HL-60 (cell line): ENCODE data around the gene TRIM67.

Experiments used
- DNase-seq, 2 experiments: peaks; one replicate each; pipeline ENCODE4 v3.0.0-alpha.2; 2010 to 2020; ENCODE audit warnings: low read depth in 1 of 2, low spot score in 1 of 2
- H3K27ac ChIP-seq: fragments of 250-450 bp; sonication (Bioruptor Pico); replicated peaks from 2 replicates; pipeline ENCODE4 v1.5.1; 2020; ENCODE audit warnings: mild to moderate bottlenecking, moderate library complexity
- H3K27me3 ChIP-seq: fragments of 250-450 bp; sonication (Bioruptor Pico); 2 replicates; pipeline ENCODE4 v1.5.1; 2021; ENCODE audit warnings: mild to moderate bottlenecking, moderate library complexity; ENCODE audit not compliant: insufficient read depth, poor library complexity, severe bottlenecking
- H3K4me3 ChIP-seq: replicated peaks from 2 replicates; pipeline ENCODE4 v1.5.1; 2011; ENCODE audit warnings: mild to moderate bottlenecking, control low read depth, low read length; ENCODE audit not compliant: insufficient read depth
- GABPA ChIP-seq: IDR thresholded peaks from 2 replicates; pipeline ENCODE4 v1.6.1; 2012; ENCODE audit warnings: low read depth
- POLR2AphosphoS5 ChIP-seq: IDR thresholded peaks from 2 replicates; pipeline ENCODE4 v1.6.1; 2012; ENCODE audit warnings: low read depth
- SPI1 ChIP-seq: IDR thresholded peaks from 2 replicates; pipeline ENCODE4 v1.6.1; 2012; ENCODE audit warnings: low read depth, mild to moderate bottlenecking, borderline replicate concordance
- TF ChIP-seq, protein P1 (sequence below): IDR thresholded peaks from 2 replicates; pipeline ENCODE4 v1.6.1; 2012; ENCODE audit warnings: low read depth; ENCODE audit not compliant: insufficient replicate concordance
- TF ChIP-seq, protein P2 (sequence below): IDR thresholded peaks from one replicate; pipeline ENCODE4 v1.5.1; 2011; ENCODE audit warnings: low read length, control low read depth, inconsistent platforms; ENCODE audit not compliant: insufficient read depth

The TRIM67 gene

DNA sequence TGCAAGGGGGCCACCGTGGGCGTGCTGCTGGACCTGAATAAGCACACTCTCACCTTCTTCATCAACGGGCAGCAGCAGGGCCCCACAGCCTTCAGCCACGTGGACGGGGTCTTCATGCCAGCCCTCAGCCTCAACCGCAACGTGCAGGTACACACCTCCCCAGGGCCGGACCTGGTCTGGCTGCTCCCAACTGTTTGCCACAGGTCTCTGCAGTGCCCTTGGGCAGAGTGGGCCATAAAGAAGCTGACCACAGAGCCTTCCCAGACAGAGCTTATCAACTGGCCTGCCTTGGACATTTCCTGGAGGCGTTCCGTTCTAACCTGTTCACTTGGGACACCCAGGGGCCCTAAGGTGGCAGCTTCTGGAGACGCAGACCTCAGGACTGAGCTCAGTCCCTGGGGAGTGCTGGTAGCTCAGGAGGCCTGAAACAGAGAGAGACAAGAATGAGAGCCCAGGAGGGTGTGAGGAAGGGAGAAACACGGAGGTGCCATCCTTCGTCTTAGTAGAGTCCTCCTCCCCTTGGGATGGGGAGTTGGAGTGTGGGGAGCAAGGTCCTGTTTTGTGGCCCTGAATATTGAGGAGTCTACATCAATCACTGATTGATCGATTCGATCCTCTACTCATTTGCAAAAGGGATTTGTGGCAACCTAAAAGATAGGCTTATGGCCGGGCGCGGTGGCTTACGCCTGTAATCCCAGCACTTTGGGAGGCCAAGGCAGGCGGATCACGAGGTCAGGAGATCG lies 52.1 kb downstream of the TRIM67 start:
- DNase-seq, result no peak
- TF ChIP-seq GABPA, result no peak
- TF ChIP-seq POLR2AphosphoS5, result no peak
- TF ChIP-seq SPI1, result no peak
- TF ChIP-seq, protein P1, sequence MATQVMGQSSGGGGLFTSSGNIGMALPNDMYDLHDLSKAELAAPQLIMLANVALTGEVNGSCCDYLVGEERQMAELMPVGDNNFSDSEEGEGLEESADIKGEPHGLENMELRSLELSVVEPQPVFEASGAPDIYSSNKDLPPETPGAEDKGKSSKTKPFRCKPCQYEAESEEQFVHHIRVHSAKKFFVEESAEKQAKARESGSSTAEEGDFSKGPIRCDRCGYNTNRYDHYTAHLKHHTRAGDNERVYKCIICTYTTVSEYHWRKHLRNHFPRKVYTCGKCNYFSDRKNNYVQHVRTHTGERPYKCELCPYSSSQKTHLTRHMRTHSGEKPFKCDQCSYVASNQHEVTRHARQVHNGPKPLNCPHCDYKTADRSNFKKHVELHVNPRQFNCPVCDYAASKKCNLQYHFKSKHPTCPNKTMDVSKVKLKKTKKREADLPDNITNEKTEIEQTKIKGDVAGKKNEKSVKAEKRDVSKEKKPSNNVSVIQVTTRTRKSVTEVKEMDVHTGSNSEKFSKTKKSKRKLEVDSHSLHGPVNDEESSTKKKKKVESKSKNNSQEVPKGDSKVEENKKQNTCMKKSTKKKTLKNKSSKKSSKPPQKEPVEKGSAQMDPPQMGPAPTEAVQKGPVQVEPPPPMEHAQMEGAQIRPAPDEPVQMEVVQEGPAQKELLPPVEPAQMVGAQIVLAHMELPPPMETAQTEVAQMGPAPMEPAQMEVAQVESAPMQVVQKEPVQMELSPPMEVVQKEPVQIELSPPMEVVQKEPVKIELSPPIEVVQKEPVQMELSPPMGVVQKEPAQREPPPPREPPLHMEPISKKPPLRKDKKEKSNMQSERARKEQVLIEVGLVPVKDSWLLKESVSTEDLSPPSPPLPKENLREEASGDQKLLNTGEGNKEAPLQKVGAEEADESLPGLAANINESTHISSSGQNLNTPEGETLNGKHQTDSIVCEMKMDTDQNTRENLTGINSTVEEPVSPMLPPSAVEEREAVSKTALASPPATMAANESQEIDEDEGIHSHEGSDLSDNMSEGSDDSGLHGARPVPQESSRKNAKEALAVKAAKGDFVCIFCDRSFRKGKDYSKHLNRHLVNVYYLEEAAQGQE, result no peak
- TF ChIP-seq, protein P2, sequence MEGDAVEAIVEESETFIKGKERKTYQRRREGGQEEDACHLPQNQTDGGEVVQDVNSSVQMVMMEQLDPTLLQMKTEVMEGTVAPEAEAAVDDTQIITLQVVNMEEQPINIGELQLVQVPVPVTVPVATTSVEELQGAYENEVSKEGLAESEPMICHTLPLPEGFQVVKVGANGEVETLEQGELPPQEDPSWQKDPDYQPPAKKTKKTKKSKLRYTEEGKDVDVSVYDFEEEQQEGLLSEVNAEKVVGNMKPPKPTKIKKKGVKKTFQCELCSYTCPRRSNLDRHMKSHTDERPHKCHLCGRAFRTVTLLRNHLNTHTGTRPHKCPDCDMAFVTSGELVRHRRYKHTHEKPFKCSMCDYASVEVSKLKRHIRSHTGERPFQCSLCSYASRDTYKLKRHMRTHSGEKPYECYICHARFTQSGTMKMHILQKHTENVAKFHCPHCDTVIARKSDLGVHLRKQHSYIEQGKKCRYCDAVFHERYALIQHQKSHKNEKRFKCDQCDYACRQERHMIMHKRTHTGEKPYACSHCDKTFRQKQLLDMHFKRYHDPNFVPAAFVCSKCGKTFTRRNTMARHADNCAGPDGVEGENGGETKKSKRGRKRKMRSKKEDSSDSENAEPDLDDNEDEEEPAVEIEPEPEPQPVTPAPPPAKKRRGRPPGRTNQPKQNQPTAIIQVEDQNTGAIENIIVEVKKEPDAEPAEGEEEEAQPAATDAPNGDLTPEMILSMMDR, result no peak
- H3K4me3 ChIP-seq, result no peak overlapping the region
- no peak overlapping the region for H3K27ac ChIP-seq
- no peaks in the 10 kb centered on the region for H3K27me3 ChIP-seq

DNA sequence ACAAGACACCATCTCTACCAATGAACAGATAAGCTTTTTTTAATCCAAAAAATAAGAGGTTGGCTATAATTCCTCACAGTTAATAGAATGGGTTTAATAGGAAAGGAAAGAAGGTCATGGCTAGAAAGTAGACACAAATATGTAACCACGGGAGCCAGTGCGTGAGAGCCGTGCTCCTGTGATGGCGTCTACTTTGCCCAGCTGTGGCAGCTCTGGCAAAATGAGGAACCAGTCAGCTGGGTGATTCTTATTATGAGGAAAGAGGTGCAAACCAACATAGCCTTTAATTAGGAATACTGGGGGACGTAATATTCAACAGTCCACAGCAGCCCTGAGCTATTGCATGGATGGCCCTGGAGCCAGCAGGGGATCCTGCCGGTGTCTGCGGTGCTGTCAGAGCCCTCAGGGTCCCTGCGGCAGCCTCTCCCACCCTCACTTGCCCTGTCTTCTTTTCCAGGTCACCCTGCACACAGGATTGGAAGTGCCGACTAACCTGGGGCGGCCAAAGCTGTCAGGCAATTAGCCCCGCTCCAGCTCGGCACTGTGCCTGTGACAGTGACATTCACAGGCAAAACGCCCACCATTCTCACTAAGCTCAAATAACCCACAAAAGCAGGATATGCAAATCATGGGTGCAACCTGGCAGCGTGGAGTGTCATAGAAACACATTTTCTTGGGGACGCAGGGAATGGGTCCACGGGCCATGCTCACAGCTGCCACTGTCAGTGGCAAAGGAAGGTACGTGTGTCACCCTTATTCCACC lies 53.2 kb downstream of the TRIM67 start:
- peak in 1 of 2 experiments; percentile 74 for DNase-seq

DNA sequence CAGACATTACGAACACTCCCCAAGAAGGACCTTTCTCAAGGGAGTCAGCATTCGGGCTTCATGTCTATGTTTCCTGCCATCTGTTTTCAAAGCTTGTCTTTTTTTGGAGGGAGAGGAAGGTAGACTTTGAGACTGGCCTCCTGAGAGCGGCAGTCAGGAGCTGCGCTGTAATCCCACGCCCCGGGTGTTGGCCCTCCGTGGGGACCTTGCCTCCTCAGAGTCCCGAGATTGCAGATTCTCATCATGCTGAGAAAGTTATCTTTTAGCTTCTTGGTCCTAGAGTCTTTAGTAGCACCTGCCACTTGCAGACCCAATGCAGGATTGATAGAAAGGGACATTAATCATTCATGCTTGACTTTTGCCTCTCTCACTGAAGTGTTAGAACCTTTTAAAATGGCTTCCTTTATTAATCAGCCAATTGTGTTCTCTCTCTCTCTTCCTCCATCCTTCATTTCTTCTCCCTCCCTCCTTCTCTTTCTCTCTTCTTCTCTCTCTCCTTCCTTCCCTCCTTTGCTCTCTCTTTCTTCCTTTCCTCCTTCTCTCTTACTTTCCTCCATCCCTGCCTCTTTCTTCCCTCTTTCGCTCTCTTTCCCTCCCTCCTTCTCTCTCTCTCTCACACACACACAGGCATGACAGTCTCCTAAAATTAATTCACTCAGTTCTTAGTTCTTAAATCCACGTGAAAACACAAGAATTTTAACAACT lies 54.0 kb downstream of the TRIM67 start:
- Histone ChIP-seq H3K27ac (no peak overlapping the region), H3K27me3 (no peaks in the 10 kb centered on the region), H3K4me3 (no peak overlapping the region)
- DNase-seq, result no peak
- TF ChIP-seq, protein P1, result no peak

More for the DNA sequence above, 53.2 kb downstream of the TRIM67 start:
- peak; percentile 48; the same call in 1 of the 2 replicates for TF ChIP-seq SPI1
- TF ChIP-seq, protein P2, result no peak
- Histone ChIP-seq H3K4me3 (no peak overlapping the region), H3K27me3 (no peaks in the 10 kb centered on the region), H3K27ac (no peak overlapping the region)

DNA sequence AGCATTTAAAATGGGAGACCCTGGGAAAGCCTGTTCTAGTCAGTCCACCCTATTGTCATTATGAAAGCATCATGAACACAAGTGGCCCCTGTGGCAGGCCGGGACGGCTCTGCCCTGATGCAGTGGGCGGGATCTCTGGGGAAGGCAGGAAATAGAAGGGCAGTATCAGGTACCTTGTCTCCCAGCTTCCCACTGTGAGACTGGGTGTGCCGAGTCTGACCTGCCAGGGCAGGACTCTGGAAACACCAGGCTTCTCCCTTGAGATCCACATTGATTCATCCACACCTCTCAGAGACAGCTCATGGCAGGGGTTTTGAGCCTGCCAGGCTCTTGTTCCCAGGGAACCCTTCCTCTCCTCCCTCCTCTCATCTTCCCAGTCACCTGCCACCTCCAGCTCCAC lies 54.6 kb downstream of the TRIM67 start:
- TF ChIP-seq, protein P2, result no peak
- TF ChIP-seq SPI1 (no peak), POLR2AphosphoS5 (no peak)
- DNase-seq, result no peak
- no peak overlapping the region for H3K27ac ChIP-seq
- H3K27me3 ChIP-seq, result no peaks in the 10 kb centered on the region
- no peak overlapping the region for H3K4me3 ChIP-seq
